Cardiac fibroblast (primary cell): ENCODE measurements around the gene KMT2E.
A peak's percentile ranks its signal among the peaks of the same experiment; 100 is the strongest.

ENCODE experiments used
- DNase-seq, 2 donors: peaks; one replicate each; pipeline versions ENCODE4 v3.0.0 to v3.0.0-alpha.2; 2010; ENCODE audit warnings: low read depth in 2 of 2
- H3K4me3 ChIP-seq, 2 donors: replicated peaks in 1 of 2; 1 replicate in 1 of 2; 2 replicates in 1 of 2; pipeline ENCODE4 v1.5.1; 2011; ENCODE audit warnings: low read depth in 2 of 2, low read length in 2 of 2, mild to moderate bottlenecking in 2 of 2, moderate library complexity in 1 of 2
- CTCF ChIP-seq: IDR thresholded peaks from one replicate; pipeline ENCODE4 v1.5.1; 2011; ENCODE audit warnings: low read depth, mild to moderate bottlenecking, low read length, inconsistent platforms

Gene KMT2E

GRCh38 chr7:105130048-105130447 is 116.0 kb downstream of the KMT2E start:
- no peak overlapping the region for H3K4me3 ChIP-seq
- DNase-seq, result no peak
- TF ChIP-seq CTCF, result no peak

- TF ChIP-seq CTCF, result no peak
- H3K4me3 ChIP-seq, result no peak overlapping the region
- no peak for DNase-seq
These were observed 116.6 kb downstream of the KMT2E start for GRCh38 chr7:105130580-105130979.

GRCh38 chr7:105131033-105131656 is 117.1 kb downstream of the KMT2E start:
- peak in 1 of 2 donors; percentile 43 for DNase-seq
- no peak overlapping the region for H3K4me3 ChIP-seq
- no peak for TF ChIP-seq CTCF

GRCh38 chr7:105131890-105132289 is 117.9 kb downstream of the KMT2E start:
- DNase-seq, result no peak
- no peak for TF ChIP-seq CTCF
- H3K4me3 ChIP-seq, result no peak overlapping the region

- H3K4me3 ChIP-seq, result no peak overlapping the region
- no peak for TF ChIP-seq CTCF
- no peak for DNase-seq
These were observed 118.3 kb downstream of the KMT2E start for GRCh38 chr7:105132335-105132734.

- no peak for TF ChIP-seq CTCF
- no peak for DNase-seq
- H3K4me3 ChIP-seq, result no peak overlapping the region
These were observed 118.8 kb downstream of the KMT2E start for GRCh38 chr7:105132835-105133234.

GRCh38 chr7:105133358-105133757 is 119.4 kb downstream of the KMT2E start:
- no peak for DNase-seq
- no peak for TF ChIP-seq CTCF
- H3K4me3 ChIP-seq, result no peak overlapping the region
